Ovary (tissue), 3 donors: Measurements from ENCODE around the gene ZNF778.

Source experiments
- EP300 ChIP-seq: sonication (generic); formaldehyde crosslinking; IDR thresholded peaks from one replicate; pipeline ENCODE4 v1.6.1; 2017; ENCODE audit warnings: antibody characterized with exemption
- POLR2A ChIP-seq: fragments of 450-650 bp; IDR thresholded peaks from one replicate; pipeline ENCODE4 v1.6.1; 2017; ENCODE audit warnings: antibody characterized with exemption, mild to moderate bottlenecking, moderate library complexity
- TF ChIP-seq, protein P1 (sequence below), 3 donors: fragments of 450-650 bp in 2 of 3; fragments of 200-600 bp in 1 of 3; IDR thresholded peaks; one replicate each; pipeline versions ENCODE4 v1.5.1 to v1.8.0; 2016 to 2022; ENCODE audit warnings: antibody characterized with exemption in 3 of 3, mild to moderate bottlenecking in 1 of 3
- donor health status: DM: no; HTN: no; CAD: no.

DNA sequence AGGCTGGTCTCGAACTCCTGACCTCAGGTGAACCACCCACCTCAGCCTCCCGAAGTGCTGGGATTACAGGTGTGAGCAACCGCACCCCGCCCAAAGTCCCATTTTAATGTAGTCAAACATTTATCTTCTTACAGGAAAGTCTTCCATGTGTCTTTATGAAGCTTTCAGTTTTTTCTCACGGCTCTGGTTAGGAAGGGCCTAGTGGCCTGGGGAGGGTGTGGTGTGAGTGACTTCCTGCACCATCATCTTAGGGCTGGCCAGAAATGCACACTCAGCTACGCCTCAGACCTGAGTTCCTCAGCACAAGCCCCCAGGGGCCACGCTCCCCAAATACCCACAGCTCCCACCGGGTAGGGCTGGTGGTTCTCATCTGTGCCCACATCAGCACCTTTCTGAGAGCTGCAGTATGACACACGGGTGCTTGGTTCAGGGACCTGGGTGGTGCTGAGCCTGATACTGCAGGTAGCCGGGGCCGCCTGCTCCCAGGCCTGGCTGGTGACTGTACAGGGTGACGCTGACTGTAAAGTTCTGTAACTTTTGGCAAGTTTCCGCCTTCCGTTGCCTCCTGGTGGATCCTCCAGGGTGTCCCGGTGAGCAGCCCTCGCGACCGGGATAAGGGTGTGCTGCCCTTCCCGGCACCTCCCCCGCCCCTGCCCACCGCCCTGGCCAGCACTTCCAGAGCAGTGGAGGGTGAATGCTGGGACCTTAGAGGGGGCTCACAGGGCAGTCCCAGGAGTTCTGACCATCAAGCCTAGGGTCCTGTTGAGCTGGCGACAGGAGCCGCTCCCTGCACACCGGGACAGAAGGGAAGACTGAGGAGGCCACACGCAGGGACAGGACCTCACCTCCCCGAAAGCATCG is 52.5 kb downstream of the ZNF778 start:
- no peak for TF ChIP-seq POLR2A
- TF ChIP-seq, protein P1, sequence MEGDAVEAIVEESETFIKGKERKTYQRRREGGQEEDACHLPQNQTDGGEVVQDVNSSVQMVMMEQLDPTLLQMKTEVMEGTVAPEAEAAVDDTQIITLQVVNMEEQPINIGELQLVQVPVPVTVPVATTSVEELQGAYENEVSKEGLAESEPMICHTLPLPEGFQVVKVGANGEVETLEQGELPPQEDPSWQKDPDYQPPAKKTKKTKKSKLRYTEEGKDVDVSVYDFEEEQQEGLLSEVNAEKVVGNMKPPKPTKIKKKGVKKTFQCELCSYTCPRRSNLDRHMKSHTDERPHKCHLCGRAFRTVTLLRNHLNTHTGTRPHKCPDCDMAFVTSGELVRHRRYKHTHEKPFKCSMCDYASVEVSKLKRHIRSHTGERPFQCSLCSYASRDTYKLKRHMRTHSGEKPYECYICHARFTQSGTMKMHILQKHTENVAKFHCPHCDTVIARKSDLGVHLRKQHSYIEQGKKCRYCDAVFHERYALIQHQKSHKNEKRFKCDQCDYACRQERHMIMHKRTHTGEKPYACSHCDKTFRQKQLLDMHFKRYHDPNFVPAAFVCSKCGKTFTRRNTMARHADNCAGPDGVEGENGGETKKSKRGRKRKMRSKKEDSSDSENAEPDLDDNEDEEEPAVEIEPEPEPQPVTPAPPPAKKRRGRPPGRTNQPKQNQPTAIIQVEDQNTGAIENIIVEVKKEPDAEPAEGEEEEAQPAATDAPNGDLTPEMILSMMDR (IDR thresholded peaks at IDR 0.05): no peak
- no peak for TF ChIP-seq EP300
